GM12891 (cell line): ENCODE measurements around the gene SLC7A10.
"Not testable (repeated sequence)": the region's sequence is repeated elsewhere in the genome, so short reads cannot be mapped to it uniquely, and the experiment has no call there.

Source experiments
- POLR2A ChIP-seq: IDR thresholded peaks from 2 replicates; pipeline ENCODE4 v1.6.1; 2011; ENCODE audit warnings: low read depth, low read length, control low read depth
- POLR2AphosphoS5 ChIP-seq: IDR thresholded peaks from 2 replicates; pipeline ENCODE4 v1.6.1; 2011; ENCODE audit warnings: low read depth, low read length, control low read depth
- SPI1 ChIP-seq: IDR thresholded peaks from 2 replicates; pipeline ENCODE4 v1.6.1; 2011; ENCODE audit warnings: low read depth, low read length, control low read depth
- TAF1 ChIP-seq: IDR thresholded peaks from 2 replicates; pipeline ENCODE4 v1.6.1; 2011; ENCODE audit warnings: low read depth, low read length, control low read depth

DNA sequence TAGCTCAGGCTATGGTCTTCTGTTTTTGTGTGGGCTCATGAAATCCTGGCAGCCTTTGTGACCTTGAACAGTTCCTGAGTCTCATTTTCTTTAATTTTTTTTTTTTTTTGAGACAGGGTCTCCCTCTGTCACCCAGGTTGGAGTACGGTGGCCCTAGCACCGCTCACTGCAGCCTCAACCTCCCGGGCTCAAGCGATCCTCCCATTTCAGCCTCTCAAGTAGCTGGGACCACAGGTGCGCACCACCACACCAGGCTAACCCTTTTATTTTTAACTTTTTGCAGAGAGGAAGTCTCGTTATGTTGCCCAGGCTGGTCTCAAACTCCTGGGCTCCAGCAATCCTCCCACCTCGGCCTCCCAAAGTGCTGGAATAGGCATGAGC, 15.8 kb downstream of the SLC7A10 start:
- TF ChIP-seq POLR2A, POLR2AphosphoS5, TAF1, SPI1: not testable (repeated sequence)
